Stomach (tissue), 4 donors: Measurements from ENCODE around the gene ZNF629.

Source experiments
- CTCF ChIP-seq, 7 experiments: fragments of 450-650 bp in 4 of 7; fragments of 200-600 bp in 3 of 7; sonication (generic) in 3 of 7; IDR thresholded peaks; one replicate each; pipeline ENCODE4 v1.5.1; 2016 to 2019; ENCODE audit warnings: antibody characterized with exemption in 7 of 7, control low read depth in 2 of 7, mild to moderate bottlenecking in 1 of 7
- POLR2A ChIP-seq, 4 donors: fragments of 450-650 bp; IDR thresholded peaks; one replicate each; pipeline ENCODE4 v1.6.1; 2016; ENCODE audit warnings: antibody characterized with exemption in 4 of 4, control low read depth in 2 of 4, mild to moderate bottlenecking in 1 of 4, moderate library complexity in 1 of 4

GRCh38 chr16:30813821-30814189 lies 26.8 kb upstream of the ZNF629 start:
- TF ChIP-seq POLR2A (IDR thresholded peaks at IDR 0.05), result no peak
- no peak for TF ChIP-seq CTCF (IDR thresholded peaks at IDR 0.05)
